GM21390 (cell line): ENCODE measurements around the gene ZBTB4.
"Not testable (repeated sequence)": the region's sequence is repeated elsewhere in the genome, so short reads cannot be mapped to it uniquely, and the experiment has no call there.

Experiments used
- ATAC-seq: cut with Tn5 transposase; IDR thresholded peaks from one replicate; pipeline ENCODE4 v1.9.1; 2021; ENCODE audit not compliant: unreplicated experiment

ZBTB4 gene

DNA sequence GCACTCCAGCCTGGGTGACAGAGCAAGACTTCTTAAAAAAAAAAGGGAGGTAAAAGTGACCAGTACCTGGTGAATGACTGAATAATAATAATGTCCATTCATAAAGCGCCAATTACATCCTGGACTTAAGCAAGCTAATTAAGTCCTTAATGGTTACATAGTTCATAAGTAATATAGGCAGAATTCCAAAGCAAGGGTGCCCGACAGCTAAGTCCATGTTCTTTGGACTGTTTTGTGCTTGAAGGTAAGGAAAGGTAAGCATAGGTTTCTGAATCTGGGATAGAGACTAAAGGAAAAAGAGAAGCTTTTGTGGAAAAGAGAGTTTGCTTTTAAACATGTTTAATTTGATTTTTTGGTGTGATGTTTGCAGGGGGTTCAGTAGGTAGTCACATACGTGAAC lies 14.5 kb upstream of the ZBTB4 start:
- no peak for ATAC-seq

DNA sequence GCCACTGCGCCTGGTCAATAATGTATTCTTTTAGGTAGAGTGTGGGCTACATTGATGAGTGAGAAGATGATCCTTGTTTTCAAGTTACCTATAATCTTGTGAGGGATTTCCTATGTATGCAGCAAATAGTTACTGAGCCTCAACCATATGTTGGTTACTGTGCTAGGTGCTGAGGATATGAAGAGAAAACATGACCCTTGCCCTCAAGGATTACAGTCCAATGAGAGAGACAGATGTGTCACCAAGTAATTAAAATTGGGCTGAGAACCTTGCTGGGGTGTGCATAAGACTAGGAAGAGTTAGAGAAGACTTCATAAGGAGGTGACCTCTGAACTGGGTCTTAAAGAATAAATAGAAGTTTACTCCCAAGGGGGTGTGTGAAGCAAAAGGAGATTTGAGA lies 12.2 kb upstream of the ZBTB4 start:
- no peak for ATAC-seq

GRCh38 chr17:7490144-7490543 lies 10.7 kb upstream of the ZBTB4 start:
- no peak for ATAC-seq

- ATAC-seq: no peak
These were observed 6.8 kb upstream of the ZBTB4 start for GRCh38 chr17:7486181-7486580.

DNA sequence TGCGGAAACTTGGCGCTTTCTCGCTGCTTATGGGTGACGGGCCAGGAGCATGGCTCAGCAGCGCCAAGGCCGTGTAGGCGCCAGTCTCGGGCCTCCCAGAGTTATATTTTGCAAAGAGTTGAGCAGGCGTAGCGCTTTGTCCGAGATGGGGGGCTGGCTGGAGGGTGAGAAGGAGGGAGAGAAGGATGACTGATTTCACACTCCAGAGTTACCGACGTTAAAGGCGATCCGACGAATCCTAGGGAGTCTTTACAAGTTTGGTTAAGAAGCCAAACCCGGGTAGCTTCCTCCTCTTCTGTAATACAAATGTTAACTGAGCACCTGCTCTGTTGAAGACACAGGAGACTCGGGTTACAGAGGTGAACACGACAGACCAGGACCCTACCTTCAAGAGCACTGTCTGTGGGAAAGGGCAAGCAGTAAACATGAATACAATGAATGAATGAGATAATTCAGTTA lies 5.5 kb upstream of the ZBTB4 start:
- no peak for ATAC-seq

DNA sequence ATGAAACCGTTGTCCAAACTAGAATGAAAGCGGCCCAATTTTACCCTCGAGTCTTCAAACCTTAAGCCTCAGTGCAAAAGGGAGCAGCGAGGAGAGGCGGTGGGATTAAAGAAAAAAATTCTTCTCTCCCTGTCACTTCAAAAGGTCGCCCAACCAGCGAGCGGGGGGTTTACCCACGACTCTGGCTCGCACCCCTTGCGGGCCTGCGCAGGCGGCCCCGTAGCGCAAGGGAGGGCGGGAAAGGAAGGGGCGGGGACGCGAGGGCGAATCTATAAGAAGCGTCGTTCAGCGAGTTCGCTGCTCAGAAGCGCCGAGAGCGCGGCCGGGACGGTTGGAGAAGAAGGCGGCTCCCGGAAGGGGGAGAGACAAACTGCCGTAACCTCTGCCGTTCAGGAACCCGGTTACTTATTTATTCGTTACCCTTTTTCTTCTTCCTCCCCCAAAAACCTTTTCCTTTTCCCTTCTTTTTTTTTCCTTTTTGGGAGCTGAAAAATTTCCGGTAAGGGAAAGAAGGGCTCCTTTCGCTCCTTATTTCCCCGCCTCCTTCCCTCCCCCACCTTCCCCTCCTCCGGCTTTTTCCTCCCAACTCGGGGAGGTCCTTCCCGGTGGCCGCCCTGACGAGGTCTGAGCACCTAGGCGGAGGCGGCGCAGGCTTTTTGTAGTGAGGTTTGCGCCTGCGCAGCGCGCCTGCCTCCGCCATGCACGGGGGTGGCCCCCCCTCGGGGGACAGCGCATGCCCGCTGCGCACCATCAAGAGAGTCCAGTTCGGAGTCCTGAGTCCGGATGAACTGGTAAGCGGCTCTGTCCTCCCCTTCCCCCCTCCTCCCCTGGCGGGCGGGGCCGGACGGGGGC lies 4.9 kb upstream of the ZBTB4 start, which contains the start of gene POLR2A:
Gene POLR2A (plus strand): TSS at position 300 of the 852 bp plus-strand sequence.
- peak; percentile 53 for ATAC-seq

DNA sequence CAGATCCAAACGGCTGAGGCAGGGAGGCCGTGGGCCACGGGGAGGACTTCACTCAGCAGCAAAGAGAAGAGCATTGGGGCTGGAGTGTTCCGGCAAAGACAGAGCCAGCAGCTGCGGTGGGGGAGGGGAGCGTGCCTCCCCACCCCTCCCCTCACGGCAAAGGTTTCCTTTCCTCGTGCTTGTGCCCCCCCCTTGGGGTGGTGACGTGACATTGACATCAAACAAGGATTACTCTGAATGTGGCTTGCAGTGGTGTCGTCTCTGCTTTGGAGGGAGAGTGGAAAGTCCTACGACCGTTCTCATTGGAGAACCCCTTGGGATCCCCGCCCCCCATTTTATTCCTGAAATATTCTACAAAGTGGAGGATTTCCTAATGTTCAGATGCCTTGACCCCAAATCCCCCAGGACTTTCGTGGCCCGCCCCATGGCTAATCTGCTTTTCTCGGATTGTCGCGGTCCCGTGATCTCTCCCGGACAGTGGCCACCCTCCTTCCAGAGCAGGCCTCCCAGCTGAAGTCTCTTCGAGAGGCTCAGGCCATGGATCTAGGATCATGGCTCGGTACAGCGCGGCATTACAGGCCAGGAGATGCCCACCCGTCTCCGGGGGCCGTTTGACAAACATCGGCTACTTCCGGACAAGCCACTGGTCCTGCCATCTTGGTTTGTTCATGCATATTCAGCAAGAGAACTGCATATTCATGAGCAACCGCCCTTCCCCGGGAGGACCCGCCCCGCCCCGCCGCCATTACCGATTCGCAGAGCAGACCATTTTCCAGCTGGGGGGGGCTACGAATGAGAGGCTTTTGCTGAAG lies 4.0 kb upstream of the ZBTB4 start:
- ATAC-seq: peak; percentile 32

GRCh38 chr17:7482742-7483088 lies 3.3 kb upstream of the ZBTB4 start:
- ATAC-seq: not testable (repeated sequence)

DNA sequence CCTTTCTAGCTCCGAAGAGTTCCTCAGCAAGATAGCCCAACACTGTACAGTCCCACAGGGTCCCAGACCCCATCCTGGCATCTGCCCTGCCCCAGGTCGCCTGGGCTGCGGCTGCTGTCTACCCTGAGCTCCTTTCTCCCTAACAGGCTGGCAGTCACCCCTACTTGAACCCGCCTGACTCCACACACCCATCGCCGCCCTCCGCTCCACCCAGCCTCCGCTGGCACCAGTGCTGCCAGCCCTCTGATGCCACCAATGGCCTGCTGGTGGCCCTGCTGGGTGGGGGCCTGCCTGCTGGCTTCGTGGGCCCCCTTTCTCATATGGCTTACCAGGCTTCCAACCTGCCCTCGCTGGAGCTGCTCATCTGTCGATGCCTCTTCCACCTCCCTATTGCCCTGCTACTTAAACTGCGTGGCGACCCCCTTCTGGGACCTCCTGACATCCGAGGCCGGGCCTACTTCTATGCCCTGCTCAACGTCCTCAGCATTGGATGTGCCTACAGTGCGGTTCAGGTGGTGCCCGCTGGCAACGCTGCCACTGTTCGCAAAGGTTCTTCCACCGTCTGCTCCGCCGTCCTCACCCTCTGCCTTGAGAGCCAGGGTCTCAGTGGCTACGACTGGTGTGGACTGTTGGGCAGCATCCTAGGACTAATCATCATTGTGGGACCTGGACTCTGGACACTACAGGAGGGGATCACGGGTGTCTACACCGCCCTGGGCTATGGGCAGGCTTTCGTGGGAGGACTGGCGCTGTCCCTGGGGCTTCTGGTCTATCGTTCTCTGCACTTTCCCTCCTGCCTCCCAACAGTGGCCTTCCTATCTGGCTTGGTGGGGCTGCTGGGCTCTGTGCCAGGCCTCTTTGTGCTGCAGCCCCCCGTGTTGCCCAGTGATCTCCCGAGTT lies 2.7 kb upstream of the ZBTB4 start:
- not testable (repeated sequence) for ATAC-seq

DNA sequence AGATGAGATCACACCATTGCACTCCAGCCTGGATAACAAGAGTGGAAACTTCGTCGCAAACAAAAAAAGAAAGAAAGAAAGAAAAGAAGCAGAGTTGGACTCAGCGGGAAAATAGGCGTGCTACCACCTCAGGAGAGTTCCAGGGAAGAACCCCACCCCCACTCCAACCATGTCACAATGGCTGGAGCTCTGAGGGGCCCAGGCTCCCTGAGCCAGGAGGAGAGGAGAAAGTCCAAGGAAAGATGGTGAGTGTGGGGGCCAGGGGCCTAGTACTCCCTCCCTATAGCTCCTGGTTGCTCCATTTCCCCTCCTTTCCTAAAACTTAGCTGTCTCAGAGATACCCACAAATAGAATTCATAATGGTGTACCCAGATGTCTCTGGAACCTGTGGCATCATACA lies 1.8 kb upstream of the ZBTB4 start, which contains the start of gene SLC35G6:
Gene SLC35G6 (plus strand): TSS at position 172 of the 400 bp plus-strand sequence. CDS start 71 bp downstream, at position 243.
- not testable (repeated sequence) for ATAC-seq

DNA sequence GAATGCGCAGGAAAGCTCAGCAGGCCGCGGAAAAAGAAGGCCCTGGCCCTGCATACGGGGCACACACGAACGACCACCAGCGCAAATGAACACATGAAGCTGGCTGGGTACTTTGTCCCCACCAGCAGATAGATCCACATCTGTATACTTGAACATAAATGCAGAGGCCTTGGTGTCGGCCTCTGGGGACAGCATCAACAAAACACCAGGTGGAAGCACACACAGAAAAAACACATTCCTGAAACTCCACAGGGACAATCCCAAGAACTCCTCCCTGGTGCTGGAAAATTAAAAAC lies 606 bp upstream of the ZBTB4 start:
- no peak for ATAC-seq

DNA sequence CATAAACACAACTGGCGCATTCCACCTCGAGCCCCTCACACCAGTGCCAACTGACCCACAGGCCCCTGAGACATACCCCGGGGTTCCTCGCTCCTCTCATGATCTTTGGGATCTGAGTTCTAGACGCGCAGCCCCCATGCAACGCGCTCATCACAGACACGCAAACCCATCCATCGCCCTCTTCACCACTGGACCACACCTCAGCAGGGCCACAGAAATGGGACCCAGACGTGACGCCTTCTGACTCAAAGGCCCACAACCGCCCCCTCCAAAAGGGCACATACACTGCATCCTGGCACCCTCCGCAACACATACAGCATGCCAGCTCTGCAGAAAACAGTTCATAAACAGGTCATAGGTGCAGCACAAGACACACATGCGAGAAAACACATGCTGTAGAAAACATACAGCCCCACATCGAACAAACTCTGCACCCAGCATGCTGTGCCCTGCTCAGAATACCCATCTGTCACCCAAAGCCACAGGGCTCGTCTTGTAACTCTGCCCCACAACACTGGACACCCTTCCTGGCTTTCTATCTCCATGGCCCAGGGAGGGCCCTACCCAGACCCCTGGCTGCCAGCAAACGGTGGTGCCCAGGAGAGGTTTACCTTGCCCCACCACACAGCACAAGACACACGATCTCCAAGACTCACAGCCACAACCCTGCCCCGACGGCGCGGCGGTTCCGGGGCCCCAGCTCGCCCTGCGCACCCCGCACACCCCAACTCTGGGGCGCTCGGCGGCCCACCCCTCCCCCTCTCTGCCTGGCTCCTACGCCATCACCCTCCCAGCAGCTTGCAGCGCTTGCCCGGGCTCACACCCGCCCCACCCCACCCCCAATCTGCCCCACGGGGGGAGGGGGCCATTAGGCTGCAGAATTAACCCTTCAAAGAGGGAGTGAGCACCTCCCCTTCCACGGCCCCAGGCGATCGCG lies 887 bp downstream of the ZBTB4 start:
- ATAC-seq: no peak

- ATAC-seq: no peak
These were observed 1.8 kb downstream of the ZBTB4 start for GRCh38 chr17:7477392-7478275.

DNA sequence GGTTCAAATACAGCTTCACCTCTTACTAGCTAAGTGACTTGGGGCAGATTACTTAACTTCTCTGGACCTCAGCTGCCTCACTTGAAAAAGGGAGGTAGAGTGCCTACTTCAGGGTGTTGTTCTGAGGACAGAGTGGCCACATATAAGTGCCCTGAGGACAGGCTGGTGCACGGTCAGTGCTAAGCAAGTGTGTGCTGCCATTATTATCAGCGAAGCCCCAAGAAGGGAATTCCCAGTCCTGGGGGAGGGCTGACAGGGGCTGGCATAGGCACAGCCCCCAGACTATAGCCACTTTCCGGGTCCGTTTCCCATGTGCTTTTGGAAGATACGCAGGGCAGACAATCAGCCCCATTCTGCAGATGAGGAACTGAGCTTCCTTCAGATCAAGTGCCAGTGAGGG lies 2.5 kb downstream of the ZBTB4 start:
- ATAC-seq: no peak

GRCh38 chr17:7476494-7476893 lies 2.9 kb downstream of the ZBTB4 start:
- ATAC-seq: no peak

DNA sequence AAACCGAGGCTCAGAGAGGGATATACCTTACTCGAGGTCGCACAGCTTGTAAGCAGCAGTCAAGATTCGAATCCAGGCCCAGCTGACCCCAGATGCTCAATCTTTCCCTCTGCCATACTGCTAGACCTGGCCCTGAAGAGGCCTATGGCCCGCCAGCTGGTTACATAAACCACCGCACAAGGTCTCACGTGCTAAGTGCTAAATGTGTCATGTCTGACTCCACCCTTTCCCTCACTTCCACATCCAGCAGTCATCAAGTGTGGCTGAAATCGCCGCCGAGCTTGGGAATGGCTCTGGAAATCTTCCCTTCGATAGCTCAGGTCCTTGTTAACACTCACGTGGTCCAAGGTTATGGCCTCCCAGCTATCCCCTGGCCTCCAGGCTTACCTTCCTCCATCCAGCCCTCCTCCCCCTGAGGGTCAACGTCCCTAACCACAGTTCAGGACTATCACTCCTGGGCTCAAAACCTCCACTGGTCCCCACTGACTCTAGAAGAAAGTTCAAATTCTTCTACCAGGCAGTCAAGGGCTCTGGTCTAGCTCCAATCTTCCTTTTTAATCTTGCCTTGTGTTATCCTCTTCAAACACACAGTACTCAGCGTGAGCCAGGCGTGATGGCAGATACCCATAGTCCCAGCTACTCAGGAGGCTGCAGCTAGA lies 3.5 kb downstream of the ZBTB4 start:
- no peak for ATAC-seq

GRCh38 chr17:7474767-7475166 lies 4.7 kb downstream of the ZBTB4 start:
- not testable (repeated sequence) for ATAC-seq

DNA sequence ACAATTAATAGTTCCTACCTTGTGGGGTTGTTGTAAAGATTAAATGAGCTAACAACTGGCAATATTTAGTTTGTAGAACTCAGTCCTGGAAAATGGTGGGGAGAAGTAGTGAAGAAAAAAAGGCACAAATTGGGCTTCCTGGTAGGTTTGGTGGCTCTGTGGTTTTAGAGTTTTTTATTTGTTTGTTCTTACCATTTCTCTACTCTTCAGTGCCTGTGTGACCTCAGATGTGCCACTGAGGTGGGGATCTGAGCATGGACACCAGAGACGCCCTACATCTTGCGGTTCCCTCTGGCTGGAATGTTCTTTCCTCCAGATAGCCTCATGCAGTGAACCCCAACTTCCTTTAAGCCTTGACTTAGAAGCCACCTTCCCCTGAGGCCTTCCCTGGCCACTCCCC lies 7.7 kb downstream of the ZBTB4 start:
- no peak for ATAC-seq
